GM12878 (cell line): Measurements from ENCODE around the gene MROH2A. TPM values are rescaled to one million over a fixed set of nuclear protein-coding genes. Genes with fewer than 3 reads are reported as not detected.
"Not testable (repeated sequence)": the region's sequence is repeated elsewhere in the genome, so short reads cannot be mapped to it uniquely, and the experiment has no call there.

Experiments used
- ATAC-seq: fragments of 200-7000 bp; cut with Tn5 transposase; 3 replicates; pipeline ENCODE4 v1.9.1; 2020; ENCODE audit warnings: mild to moderate bottlenecking, moderate library complexity
- BruUV-seq: library from RNA; stranded (reverse); fragments of 400-500 nt; replicated peaks from 2 replicates; lab custom pipeline; 2021; lab: Mats Ljungman, UMichigan
- CTCF ChIA-PET: fragments of 300-600 bp; sonication (Branson Sonifier 250); formaldehyde crosslinking; extraction: SDS; loops from one replicate; lab custom pipeline; 2021; ENCODE audit warnings: inconsistent platforms; lab: Yijun Ruan, JAX
- POLR2A ChIA-PET: fragments of 350-600 bp; formaldehyde crosslinking; extraction: SDS; loops from one replicate; lab custom pipeline; 2021; ENCODE audit warnings: inconsistent platforms; lab: Charles Lee
- RAD21 ChIA-PET: fragments of 300-600 bp; sonication (Branson Sonifier 250); formaldehyde crosslinking; loops from one replicate; lab custom pipeline; 2023; ENCODE audit warnings: antibody characterized with exemption; ENCODE audit not compliant: unreplicated experiment; lab: Charles Lee
- SMC1A ChIA-PET: fragments of 300-600 bp; sonication (Branson Sonifier 250); formaldehyde crosslinking; loops from one replicate; lab custom pipeline; 2023; ENCODE audit not compliant: unreplicated experiment, uncharacterized antibody; lab: Charles Lee
- DNase-seq: peaks from one replicate; pipeline ENCODE4 v3.0.0-alpha.2; 2011; ENCODE audit warnings: low read depth, low spot score
- FAIRE-seq: peaks from 3 replicates; lab custom pipeline; 2011; peaks lifted over from hg19 to GRCh38; lab: Jason Lieb, UNC
- H2AFZ ChIP-seq: 2 replicates; pipeline ENCODE4 v1.6.0; 2011; ENCODE audit warnings: low read depth, low read length, control low read depth; ENCODE audit not compliant: control insufficient read depth
- H3K27ac ChIP-seq: 2 replicates; pipeline ENCODE4 v1.5.1; 2011; ENCODE audit warnings: control low read depth; ENCODE audit not compliant: control insufficient read depth, insufficient read depth
- H3K27me3 ChIP-seq, 2 experiments: replicated peaks in 1 of 2; 2 replicates each; pipeline versions ENCODE4 v1.6.0 to v1.6.1; 2011; ENCODE audit warnings: low read length in 1 of 2; ENCODE audit not compliant: control insufficient read depth in 2 of 2, insufficient read depth in 2 of 2
- H3K36me3 ChIP-seq, 2 experiments: 2 replicates each; pipeline ENCODE4 v1.5.1; 2011; ENCODE audit warnings: low read length in 1 of 2; ENCODE audit not compliant: control insufficient read depth in 2 of 2, insufficient read depth in 2 of 2
- H3K4me1 ChIP-seq: 2 replicates; pipeline ENCODE4 v1.6.1; 2011; ENCODE audit warnings: mild to moderate bottlenecking, low read length, moderate library complexity, mixed read lengths; ENCODE audit not compliant: control insufficient read depth, insufficient read depth
- H3K4me2 ChIP-seq: 2 replicates; pipeline ENCODE4 v1.6.0; 2011; ENCODE audit warnings: control low read depth; ENCODE audit not compliant: control insufficient read depth, insufficient read depth
- H3K4me3 ChIP-seq: fragments of 200-600 bp; sonication (generic); 2 replicates; pipeline ENCODE4 v1.5.1; 2016
- H3K79me2 ChIP-seq: 2 replicates; pipeline ENCODE4 v1.6.0; 2011; ENCODE audit warnings: low read length; ENCODE audit not compliant: control insufficient read depth, insufficient read depth
- H3K9ac ChIP-seq: 2 replicates; pipeline ENCODE4 v1.8.0; 2011; ENCODE audit warnings: low read length, control low read depth, mixed read lengths; ENCODE audit not compliant: control insufficient read depth, insufficient read depth
- H3K9me3 ChIP-seq: replicated peaks from 3 replicates; pipeline ENCODE4 v1.5.1; 2011; ENCODE audit warnings: mild to moderate bottlenecking, low read length; ENCODE audit not compliant: control insufficient read depth, insufficient read depth
- H4K20me1 ChIP-seq: 2 replicates; pipeline ENCODE4 v1.6.0; 2011; ENCODE audit not compliant: control insufficient read depth, insufficient read depth
- CBFB ChIP-seq: IDR thresholded peaks from 2 replicates; pipeline ENCODE4 v1.6.1; 2016; ENCODE audit warnings: antibody characterized with exemption, low read depth
- IRF4 ChIP-seq: IDR thresholded peaks from 2 replicates; pipeline ENCODE4 v1.6.1; 2011; ENCODE audit warnings: low read depth, low read length
- MTA2 ChIP-seq: fragments of 450-650 bp; IDR thresholded peaks from 2 replicates; pipeline ENCODE4 v1.6.1; 2016; ENCODE audit warnings: low read depth, mild to moderate bottlenecking, moderate library complexity
- POLR2A ChIP-seq: IDR thresholded peaks from 2 replicates; pipeline ENCODE4 v1.6.1; 2011; ENCODE audit warnings: low read depth, mild to moderate bottlenecking, low read length
- RCOR1 ChIP-seq: conservative IDR thresholded peaks from 2 replicates; pipeline ENCODE4 v1.6.1; 2012; ENCODE audit warnings: low read depth, low read length, improper control_type of control experiment
- RELA ChIP-seq: fragments of 450-650 bp; IDR thresholded peaks from 2 replicates; pipeline ENCODE4 v1.8.0; 2014; ENCODE audit warnings: borderline replicate concordance; ENCODE audit not compliant: partially characterized antibody
- TBL1XR1 ChIP-seq: IDR thresholded peaks from 2 replicates; pipeline ENCODE4 v1.6.1; 2012; ENCODE audit warnings: low read depth, low read length, improper control_type of control experiment
- WGBS: methylation state at CpG from one replicate; pipeline ENCODE4 v1.1.6; 2016; ENCODE audit warnings: low lambda C conversion rate; ENCODE audit not compliant: insufficient replicate concordance, insufficient coverage; ENCODE audit errors: missing lambda C conversion rate; 5-methylcytosine and 5-hydroxymethylcytosine counted together
- in situ Hi-C: fragments of 300-500 bp; cut with MboI; formaldehyde crosslinking; loops from 9 replicates; pipeline ENCODE4 v1.14.3; 2018; ENCODE audit warnings: mixed read lengths
- intact Hi-C: fragments of 100-400 bp; cut with micrococcal nuclease; formaldehyde crosslinking; loops from one replicate; pipeline ENCODE4 v1.14.2; 2022; ENCODE audit not compliant: unreplicated experiment
- polyA plus RNA-seq, 11 experiments: library from polyadenylated mRNA; depleted of rRNA in 4 of 11; unstranded in 6 of 11; stranded (reverse) in 5 of 11; fragments of >200 nt; fragmentation: Nextera tagmentation in 4 of 11; fragmentation: Illumina TruSeq in 1 of 11; extraction: Ambion mirVana in 4 of 11; extraction: Trizol in 1 of 11; gene quantifications; 1 replicate in 1 of 11; 2 replicates in 10 of 11; pipeline versions ENCODE4 v1.2.1 to v1.2.3, GENCODE V29; 2011 to 2016; ENCODE audit warnings: inconsistent platforms in 2 of 11, missing spikeins in 2 of 11, low read depth in 1 of 11
- total RNA-seq, 4 experiments: library from RNA; depleted of rRNA in 3 of 4; stranded (reverse); fragments of >200 nt in 3 of 4; fragmentation: Illumina TruSeq in 1 of 4; extraction: Trizol in 1 of 4; gene quantifications; 2 replicates each; pipeline versions ENCODE4 v1.2.1 to v1.2.3, GENCODE V29; 2013 to 2021
- TF ChIP-seq, protein P1 (sequence below): IDR thresholded peaks from 2 replicates; pipeline ENCODE4 v1.6.1; 2012; ENCODE audit warnings: mild to moderate bottlenecking, low read depth, low read length
- TF ChIP-seq, protein P2 (sequence below): IDR thresholded peaks from 2 replicates; pipeline ENCODE4 v1.6.1; 2012; ENCODE audit warnings: low read depth, low read length, improper control_type of control experiment

MROH2A gene
- total and polyA plus RNA-seq, 10 of the 15 experiments (the other 5 are each of a cell fraction or from before 2014, with no cell fraction given): not detected

DNA sequence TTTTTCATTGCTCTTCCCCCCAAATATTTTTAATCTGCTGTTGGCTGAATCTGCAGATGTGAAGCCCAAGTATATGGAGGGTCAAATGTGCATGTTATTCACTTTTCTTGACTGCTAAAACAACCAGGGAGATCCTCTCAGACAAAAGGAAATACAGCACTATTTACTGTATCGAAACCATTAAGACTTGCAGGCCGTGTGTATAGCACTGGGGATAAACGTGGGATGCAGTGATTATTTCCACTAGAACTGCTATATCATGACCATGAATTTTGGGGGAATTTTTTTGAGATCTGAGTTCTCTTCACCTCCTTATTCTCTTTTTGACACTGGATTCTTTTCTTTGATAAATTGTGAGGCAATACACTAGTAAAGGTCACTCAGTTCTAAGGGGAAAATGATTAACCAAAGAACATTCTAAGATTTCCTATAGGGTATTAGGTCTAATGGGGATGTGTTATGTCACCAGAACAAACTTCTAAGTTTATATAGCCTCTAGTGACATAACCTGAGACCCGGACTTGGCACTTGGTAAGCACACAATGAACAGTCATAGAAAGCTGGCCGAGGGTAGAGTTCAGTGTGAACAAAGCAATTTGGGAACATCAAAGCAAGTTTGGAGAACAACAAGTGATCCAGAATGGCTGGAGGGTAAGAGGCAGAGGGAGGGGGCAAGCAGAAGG lies 32.9 kb upstream of the MROH2A start:
- POLR2A ChIA-PET: no interaction called here
- no peaks in the 10 kb centered on the region for H3K27me3 ChIP-seq
- WGBS: 9% methylated on average over 5 of the region's 5 CpGs
- no peak overlapping the region for H3K9ac ChIP-seq
- intact Hi-C loops: no loop called here
- H3K4me1 ChIP-seq: no peaks in the 10 kb centered on the region
- no peak overlapping the region for H3K4me2 ChIP-seq
- in situ Hi-C loops: no loop called here
- no TSS peak for BruUV-seq
- TF ChIP-seq POLR2A (no peak), CBFB (no peak), IRF4 (no peak), RELA (no peak), MTA2 (no peak), RCOR1 (no peak), TBL1XR1 (no peak)
- TF ChIP-seq, protein P1, sequence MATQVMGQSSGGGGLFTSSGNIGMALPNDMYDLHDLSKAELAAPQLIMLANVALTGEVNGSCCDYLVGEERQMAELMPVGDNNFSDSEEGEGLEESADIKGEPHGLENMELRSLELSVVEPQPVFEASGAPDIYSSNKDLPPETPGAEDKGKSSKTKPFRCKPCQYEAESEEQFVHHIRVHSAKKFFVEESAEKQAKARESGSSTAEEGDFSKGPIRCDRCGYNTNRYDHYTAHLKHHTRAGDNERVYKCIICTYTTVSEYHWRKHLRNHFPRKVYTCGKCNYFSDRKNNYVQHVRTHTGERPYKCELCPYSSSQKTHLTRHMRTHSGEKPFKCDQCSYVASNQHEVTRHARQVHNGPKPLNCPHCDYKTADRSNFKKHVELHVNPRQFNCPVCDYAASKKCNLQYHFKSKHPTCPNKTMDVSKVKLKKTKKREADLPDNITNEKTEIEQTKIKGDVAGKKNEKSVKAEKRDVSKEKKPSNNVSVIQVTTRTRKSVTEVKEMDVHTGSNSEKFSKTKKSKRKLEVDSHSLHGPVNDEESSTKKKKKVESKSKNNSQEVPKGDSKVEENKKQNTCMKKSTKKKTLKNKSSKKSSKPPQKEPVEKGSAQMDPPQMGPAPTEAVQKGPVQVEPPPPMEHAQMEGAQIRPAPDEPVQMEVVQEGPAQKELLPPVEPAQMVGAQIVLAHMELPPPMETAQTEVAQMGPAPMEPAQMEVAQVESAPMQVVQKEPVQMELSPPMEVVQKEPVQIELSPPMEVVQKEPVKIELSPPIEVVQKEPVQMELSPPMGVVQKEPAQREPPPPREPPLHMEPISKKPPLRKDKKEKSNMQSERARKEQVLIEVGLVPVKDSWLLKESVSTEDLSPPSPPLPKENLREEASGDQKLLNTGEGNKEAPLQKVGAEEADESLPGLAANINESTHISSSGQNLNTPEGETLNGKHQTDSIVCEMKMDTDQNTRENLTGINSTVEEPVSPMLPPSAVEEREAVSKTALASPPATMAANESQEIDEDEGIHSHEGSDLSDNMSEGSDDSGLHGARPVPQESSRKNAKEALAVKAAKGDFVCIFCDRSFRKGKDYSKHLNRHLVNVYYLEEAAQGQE: no peak
- TF ChIP-seq, protein P2, sequence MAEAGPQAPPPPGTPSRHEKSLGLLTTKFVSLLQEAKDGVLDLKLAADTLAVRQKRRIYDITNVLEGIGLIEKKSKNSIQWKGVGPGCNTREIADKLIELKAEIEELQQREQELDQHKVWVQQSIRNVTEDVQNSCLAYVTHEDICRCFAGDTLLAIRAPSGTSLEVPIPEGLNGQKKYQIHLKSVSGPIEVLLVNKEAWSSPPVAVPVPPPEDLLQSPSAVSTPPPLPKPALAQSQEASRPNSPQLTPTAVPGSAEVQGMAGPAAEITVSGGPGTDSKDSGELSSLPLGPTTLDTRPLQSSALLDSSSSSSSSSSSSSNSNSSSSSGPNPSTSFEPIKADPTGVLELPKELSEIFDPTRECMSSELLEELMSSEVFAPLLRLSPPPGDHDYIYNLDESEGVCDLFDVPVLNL: no peak
- CTCF ChIA-PET: no interaction called here
- SMC1A ChIA-PET: no interaction called here
- H3K79me2 ChIP-seq: no peaks in the 10 kb centered on the region
- ATAC-seq: no peak
- no peaks in the 10 kb centered on the region; the same call in 2 of the 3 replicates for H3K9me3 ChIP-seq
- no peak for DNase-seq
- no peak overlapping the region for H3K27ac ChIP-seq
- H4K20me1 ChIP-seq: no peaks in the 10 kb centered on the region
- no peak overlapping the region for H3K4me3 ChIP-seq
- no peaks in the 10 kb centered on the region for H3K36me3 ChIP-seq
- no peak for FAIRE-seq
- H2AFZ ChIP-seq: no peak overlapping the region
- RAD21 ChIA-PET: no interaction called here

DNA sequence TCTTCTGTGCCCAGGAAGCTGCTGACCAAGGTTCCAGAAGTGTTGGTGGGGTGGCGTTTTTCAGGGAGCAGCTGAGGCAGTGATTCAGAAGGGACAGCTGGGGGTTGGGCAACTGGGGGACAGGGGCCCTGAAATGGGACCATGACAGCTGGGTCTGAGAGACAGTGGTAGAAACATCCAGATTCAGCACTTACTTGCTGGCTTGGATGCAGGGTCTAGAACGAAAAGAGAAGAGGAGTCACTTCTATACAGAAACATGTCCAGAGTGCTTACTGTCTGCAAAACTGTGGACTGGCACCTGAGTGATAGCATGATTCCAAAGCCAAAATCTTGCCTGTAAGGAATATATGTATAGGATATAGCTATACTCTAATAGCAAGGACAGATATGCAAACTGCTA lies 32.3 kb upstream of the MROH2A start:
- in situ Hi-C loops, CTCF ChIA-PET, POLR2A ChIA-PET, H3K9me3 ChIP-seq, H3K27ac ChIP-seq, H3K27me3 ChIP-seq, H3K4me3 ChIP-seq, ATAC-seq, DNase-seq, H3K4me2 ChIP-seq, BruUV-seq, H3K9ac ChIP-seq, FAIRE-seq, H3K4me1 ChIP-seq, SMC1A ChIA-PET, H2AFZ ChIP-seq, H3K79me2 ChIP-seq, intact Hi-C loops, H3K36me3 ChIP-seq, H4K20me1 ChIP-seq, RAD21 ChIA-PET: not testable (repeated sequence)
- 0% methylated on average over 2 of the region's 2 CpGs for WGBS
